GM12892 (cell line): Measurements from ENCODE around the gene DCUN1D5.

Experiments used
- DNase-seq: peaks from one replicate; pipeline ENCODE4 v3.0.0; 2011; ENCODE audit not compliant: insufficient read length
- FAIRE-seq: peaks from 2 replicates; lab custom pipeline; 2011; peaks lifted over from hg19 to GRCh38; lab: Jason Lieb, UNC
- POLR2A ChIP-seq: IDR thresholded peaks from 2 replicates; pipeline ENCODE4 v1.6.1; 2011; ENCODE audit warnings: low read depth, low read length, control low read depth
- POLR2AphosphoS5 ChIP-seq: IDR thresholded peaks from 2 replicates; pipeline ENCODE4 v1.6.1; 2011; ENCODE audit warnings: low read depth, low read length, control low read depth
- TAF1 ChIP-seq: IDR thresholded peaks from 2 replicates; pipeline ENCODE4 v1.6.1; 2011; ENCODE audit warnings: low read depth, mild to moderate bottlenecking, control low read depth, low read length, borderline replicate concordance

DCUN1D5 gene

DNA sequence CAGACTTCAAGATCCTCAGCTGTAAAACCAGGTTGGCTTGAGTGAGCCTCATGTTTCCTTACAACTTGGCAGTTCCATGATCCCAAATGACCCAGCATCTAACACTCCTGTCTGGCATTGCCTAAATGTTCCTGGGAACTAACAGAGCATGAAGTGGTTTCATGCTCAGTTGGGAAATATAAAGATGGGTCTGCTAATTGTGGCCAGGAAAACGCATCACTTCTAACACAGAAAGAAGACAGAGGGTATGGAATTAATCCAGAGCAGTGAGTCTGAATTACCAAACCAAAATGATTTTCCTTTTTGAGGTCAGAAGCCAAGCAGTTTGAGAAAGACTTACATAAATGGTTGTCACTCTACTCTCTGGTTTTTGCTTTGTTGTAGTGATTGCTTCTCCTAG is 75.9 kb downstream of the DCUN1D5 start:
- no peak for DNase-seq
- no peak for FAIRE-seq

DNA sequence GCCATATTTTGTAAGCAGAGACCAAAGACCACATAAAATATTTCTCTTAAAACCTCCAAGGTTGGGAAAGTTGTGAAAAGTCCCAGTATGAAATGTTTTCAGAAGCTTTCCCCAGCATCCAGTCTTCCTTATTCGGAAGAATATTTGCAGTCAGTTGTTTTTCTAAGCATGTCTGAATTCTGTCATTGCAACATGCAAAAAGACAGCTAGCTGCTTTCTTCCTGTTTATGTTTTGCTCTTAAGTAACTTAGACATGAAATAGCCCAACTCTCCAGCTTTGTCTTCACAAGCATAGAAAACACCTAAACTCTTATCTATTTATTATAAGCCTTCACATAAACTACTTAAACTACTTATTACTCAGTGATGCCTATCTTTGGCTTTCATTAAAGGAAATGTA is 78.5 kb downstream of the DCUN1D5 start:
- no peak for DNase-seq
- TF ChIP-seq POLR2AphosphoS5, result no peak
- no peak for TF ChIP-seq TAF1
- no peak for TF ChIP-seq POLR2A
- no peak for FAIRE-seq

More for the DNA sequence above, 75.9 kb downstream of the DCUN1D5 start:
- no peak for TF ChIP-seq POLR2A
- TF ChIP-seq POLR2AphosphoS5, result no peak
- TF ChIP-seq TAF1, result no peak
